A673 (cell line): Measurements from ENCODE around the gene CRY1. TPM values are rescaled to one million over a fixed set of nuclear protein-coding genes. Genes with fewer than 3 reads are reported as not detected.
A peak's percentile ranks its signal among the peaks of the same experiment; 100 is the strongest.
"Not testable (repeated sequence)": the region's sequence is repeated elsewhere in the genome, so short reads cannot be mapped to it uniquely, and the experiment has no call there.

Experiments
- BruUV-seq: library from RNA; stranded (reverse); fragments of 400-500 nt; replicated peaks from 2 replicates; lab custom pipeline; 2021; lab: Mats Ljungman, UMichigan
- CTCF ChIA-PET: fragments of 300-600 bp; sonication (Branson Sonifier 250); formaldehyde crosslinking; loops from one replicate; lab custom pipeline; 2022; ENCODE audit warnings: antibody characterized with exemption; lab: Charles Lee
- POLR2A ChIA-PET: fragments of 300-600 bp; sonication (Branson Sonifier 250); formaldehyde crosslinking; loops from one replicate; lab custom pipeline; 2022; ENCODE audit warnings: antibody characterized with exemption; ENCODE audit not compliant: low non-redundant PET; lab: Charles Lee
- DNase-seq: peaks from one replicate; pipeline ENCODE4 v3.0.0-alpha.2; 2015; ENCODE audit warnings: low spot score
- H3K27ac ChIP-seq: fragments of 200-600 bp; sonication (generic); 2 replicates; pipeline ENCODE4 v1.5.1; 2016; ENCODE audit warnings: mixed run types, low read depth, mild to moderate bottlenecking, mixed read lengths, antibody characterized with exemption, low read length; ENCODE audit not compliant: poor library complexity, severe bottlenecking
- H3K27me3 ChIP-seq: fragments of 200-600 bp; sonication (generic); replicated peaks from 2 replicates; pipeline ENCODE4 v1.6.1; 2017; ENCODE audit warnings: mixed run types, low read depth, mild to moderate bottlenecking, mixed read lengths, antibody characterized with exemption, low read length; ENCODE audit not compliant: insufficient read depth, poor library complexity
- H3K36me3 ChIP-seq: fragments of 200-600 bp; sonication (generic); 2 replicates; pipeline ENCODE4 v1.6.1; 2016; ENCODE audit warnings: mixed run types, mild to moderate bottlenecking, mixed read lengths, antibody characterized with exemption, low read length; ENCODE audit not compliant: insufficient read depth, poor library complexity, severe bottlenecking
- H3K4me1 ChIP-seq: fragments of 200-600 bp; sonication (generic); 2 replicates; pipeline ENCODE4 v1.6.1; 2017; ENCODE audit warnings: mixed run types, mild to moderate bottlenecking, mixed read lengths, antibody characterized with exemption, low read length; ENCODE audit not compliant: insufficient read depth, poor library complexity, severe bottlenecking
- H3K4me3 ChIP-seq: fragments of 200-600 bp; sonication (generic); 2 replicates; pipeline ENCODE4 v1.5.1; 2016; ENCODE audit warnings: low read depth, mixed run types, mild to moderate bottlenecking, mixed read lengths, low read length; ENCODE audit not compliant: poor library complexity, severe bottlenecking
- H3K9me3 ChIP-seq: fragments of 200-600 bp; sonication (generic); 2 replicates; pipeline ENCODE4 v1.6.1; 2016; ENCODE audit warnings: mixed run types, low read depth, mild to moderate bottlenecking, mixed read lengths, antibody characterized with exemption, low read length; ENCODE audit not compliant: poor library complexity, severe bottlenecking
- EZH2 ChIP-seq: fragments of 200-600 bp; sonication (generic); IDR thresholded peaks from 2 replicates; pipeline ENCODE4 v1.6.1; 2017; ENCODE audit warnings: borderline replicate concordance, low read depth, mild to moderate bottlenecking, mixed read lengths, antibody characterized with exemption, low read length; ENCODE audit not compliant: poor library complexity, severe bottlenecking
- intact Hi-C: fragments of 100-400 bp; cut with micrococcal nuclease; formaldehyde crosslinking; loops from one replicate; pipeline ENCODE4 v1.10.0; 2022; ENCODE audit not compliant: unreplicated experiment
- total RNA-seq: library from RNA; stranded (reverse); gene quantifications from 2 replicates; pipeline ENCODE4 v1.2.3, GENCODE V29; 2021
- TF ChIP-seq, protein P1 (sequence below): fragments of 300-800, 200-600 bp; sonication (generic); conservative IDR thresholded peaks from 2 replicates; pipeline ENCODE4 v1.5.1; 2017; ENCODE audit warnings: low read depth, mild to moderate bottlenecking, antibody characterized with exemption, low read length, moderate library complexity, mixed read lengths

CRY1 gene
- total RNA-seq, 1 experiment from 2014 or later: 41.0 TPM

- no peak for TF ChIP-seq EZH2
- TF ChIP-seq, protein P1, sequence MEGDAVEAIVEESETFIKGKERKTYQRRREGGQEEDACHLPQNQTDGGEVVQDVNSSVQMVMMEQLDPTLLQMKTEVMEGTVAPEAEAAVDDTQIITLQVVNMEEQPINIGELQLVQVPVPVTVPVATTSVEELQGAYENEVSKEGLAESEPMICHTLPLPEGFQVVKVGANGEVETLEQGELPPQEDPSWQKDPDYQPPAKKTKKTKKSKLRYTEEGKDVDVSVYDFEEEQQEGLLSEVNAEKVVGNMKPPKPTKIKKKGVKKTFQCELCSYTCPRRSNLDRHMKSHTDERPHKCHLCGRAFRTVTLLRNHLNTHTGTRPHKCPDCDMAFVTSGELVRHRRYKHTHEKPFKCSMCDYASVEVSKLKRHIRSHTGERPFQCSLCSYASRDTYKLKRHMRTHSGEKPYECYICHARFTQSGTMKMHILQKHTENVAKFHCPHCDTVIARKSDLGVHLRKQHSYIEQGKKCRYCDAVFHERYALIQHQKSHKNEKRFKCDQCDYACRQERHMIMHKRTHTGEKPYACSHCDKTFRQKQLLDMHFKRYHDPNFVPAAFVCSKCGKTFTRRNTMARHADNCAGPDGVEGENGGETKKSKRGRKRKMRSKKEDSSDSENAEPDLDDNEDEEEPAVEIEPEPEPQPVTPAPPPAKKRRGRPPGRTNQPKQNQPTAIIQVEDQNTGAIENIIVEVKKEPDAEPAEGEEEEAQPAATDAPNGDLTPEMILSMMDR: no peak
- intact Hi-C loops: loop anchor here (10.0 kb wide), 1 partner anchor 725 kb away; no protein-coding TSS in a partner anchor
- Histone ChIP-seq H3K4me3 (peak overlapping the region; percentile 12), H3K9me3 (no peaks in the 10 kb centered on the region), H3K4me1 (peaks cover 7% of the 10 kb centered on the region), H3K36me3 (no peaks in the 10 kb centered on the region), H3K27ac (no peak overlapping the region), H3K27me3 (no peaks in the 10 kb centered on the region)
- ChIA-PET CTCF (no interaction called here), POLR2A (no interaction called here)
- BruUV-seq: no TSS peak
- peak; percentile 9 for DNase-seq
These were observed 16.7 kb upstream of the CRY1 start for GRCh38 chr12:107109726-107110719.

DNA sequence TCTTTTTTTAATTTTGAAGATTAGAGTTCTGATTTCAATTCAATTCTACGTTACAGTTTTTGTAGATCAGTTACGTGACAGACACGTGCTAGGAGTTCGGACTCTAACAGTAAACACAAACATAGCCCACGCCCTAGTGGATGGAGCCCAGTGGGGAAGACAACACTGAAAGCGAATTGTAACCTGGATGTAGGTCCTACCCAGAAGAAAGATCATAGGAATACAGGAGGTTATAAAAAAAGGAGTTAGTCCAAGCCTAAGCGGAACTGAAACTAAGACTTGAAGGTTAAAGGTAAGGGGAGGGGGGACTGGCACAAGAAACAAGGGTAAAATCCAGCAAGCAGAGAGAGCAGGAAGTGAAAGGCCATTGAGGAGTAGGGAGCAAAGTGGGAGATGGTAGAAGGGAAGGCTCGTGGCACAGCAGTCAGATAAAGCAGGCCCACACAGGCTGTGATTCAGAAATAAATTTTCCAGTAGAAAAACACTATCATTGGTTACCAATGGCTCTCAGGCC is 15.7 kb upstream of the CRY1 start:
- no peaks in the 10 kb centered on the region for H3K9me3 ChIP-seq

GRCh38 chr12:107108366-107108765 is 15.0 kb upstream of the CRY1 start:
- H3K27me3 ChIP-seq, H3K4me3 ChIP-seq, H3K36me3 ChIP-seq, POLR2A ChIA-PET, H3K27ac ChIP-seq, BruUV-seq, CTCF ChIA-PET, H3K9me3 ChIP-seq, H3K4me1 ChIP-seq, DNase-seq: not testable (repeated sequence)
- intact Hi-C loops: loop anchor here (10.0 kb wide), 1 partner anchor 724 kb away; no protein-coding TSS in a partner anchor

More for the DNA sequence above, 15.7 kb upstream of the CRY1 start:
- peaks cover 7% of the 10 kb centered on the region for H3K4me1 ChIP-seq
- no peak overlapping the region for H3K4me3 ChIP-seq
- H3K27me3 ChIP-seq: no peaks in the 10 kb centered on the region
- TF ChIP-seq EZH2: no peak
- TF ChIP-seq, protein P1: no peak
- H3K36me3 ChIP-seq: no peaks in the 10 kb centered on the region
- H3K27ac ChIP-seq: no peak overlapping the region
- POLR2A ChIA-PET: no interaction called here
- intact Hi-C loops: loop anchor here (10.0 kb wide), 1 partner anchor 724 kb away; no protein-coding TSS in a partner anchor
- DNase-seq: no peak
- CTCF ChIA-PET: no interaction called here
- BruUV-seq: no TSS peak
